ENCODE data around the gene SLC17A9.

GRCh38 chr20:63017076-63017825 is 64.7 kb downstream of the SLC17A9 start:
- TF ChIP-seq GATA2 (IDR thresholded peaks at IDR 0.05; ENCODE audit: low read depth, low read length) (no peak), GATA3 (IDR thresholded peaks at IDR 0.05; ENCODE audit: low read depth, low read length) (no peak)

Measured in SH-SY5Y (cell line).